GM23248 (cell line): ENCODE measurements around the gene KCNJ6. TPM values are rescaled to one million over a fixed set of nuclear protein-coding genes. Genes with fewer than 3 reads are reported as not detected.
"Not testable (repeated sequence)": the region's sequence is repeated elsewhere in the genome, so short reads cannot be mapped to it uniquely, and the experiment has no call there.

Experiments
- DNase-seq: peaks from one replicate; pipeline ENCODE4 v3.0.0-alpha.2; 2015
- H2AFZ ChIP-seq: fragments of 200-600 bp; sonication (generic); 2 replicates; pipeline ENCODE4 v1.6.1; 2016; ENCODE audit warnings: antibody characterized with exemption
- H3F3A ChIP-seq: fragments of 200-600 bp; sonication (generic); 2 replicates; pipeline ENCODE4 v1.6.1; 2016; ENCODE audit warnings: mild to moderate bottlenecking, antibody characterized with exemption, mixed run types; ENCODE audit not compliant: insufficient read depth
- H3K27ac ChIP-seq: fragments of 200-600 bp; sonication (generic); 2 replicates; pipeline ENCODE4 v1.5.1; 2016; ENCODE audit warnings: mild to moderate bottlenecking
- H3K27me3 ChIP-seq: fragments of 200-600 bp; sonication (generic); replicated peaks from 2 replicates; pipeline ENCODE4 v1.6.1; 2016; ENCODE audit warnings: mild to moderate bottlenecking; ENCODE audit not compliant: insufficient read depth
- H3K36me3 ChIP-seq: fragments of 200-600 bp; sonication (generic); 2 replicates; pipeline ENCODE4 v1.6.1; 2016; ENCODE audit warnings: low read depth, mild to moderate bottlenecking
- H3K4me1 ChIP-seq: fragments of 200-600 bp; sonication (generic); 2 replicates; pipeline ENCODE4 v1.6.1; 2016; ENCODE audit warnings: mild to moderate bottlenecking; ENCODE audit not compliant: insufficient read depth
- H3K4me2 ChIP-seq: fragments of 200-600 bp; sonication (generic); one replicate; pipeline ENCODE4 v1.6.1; 2016; ENCODE audit warnings: mild to moderate bottlenecking; ENCODE audit not compliant: unreplicated experiment
- H3K4me3 ChIP-seq: fragments of 200-600 bp; sonication (generic); 2 replicates; pipeline ENCODE4 v1.5.1; 2016; ENCODE audit warnings: mild to moderate bottlenecking
- H3K79me2 ChIP-seq: fragments of 200-600 bp; sonication (generic); 2 replicates; pipeline ENCODE4 v1.6.1; 2016; ENCODE audit warnings: mild to moderate bottlenecking; ENCODE audit not compliant: insufficient read depth
- H3K9ac ChIP-seq: fragments of 200-600 bp; sonication (generic); 2 replicates; pipeline ENCODE4 v1.6.1; 2016; ENCODE audit warnings: mild to moderate bottlenecking
- H3K9me2 ChIP-seq: fragments of 200-600 bp; sonication (generic); 2 replicates; pipeline ENCODE4 v1.6.1; 2016; ENCODE audit warnings: mixed run types, mild to moderate bottlenecking, moderate library complexity; ENCODE audit not compliant: insufficient read depth
- H3K9me3 ChIP-seq: fragments of 200-600 bp; sonication (generic); one replicate; pipeline ENCODE4 v1.6.1; 2017; ENCODE audit warnings: low read depth
- H4K20me1 ChIP-seq: fragments of 200-600 bp; sonication (generic); 2 replicates; pipeline ENCODE4 v1.6.0; 2016; ENCODE audit not compliant: insufficient read depth
- EZH2 ChIP-seq: fragments of 200-600 bp; sonication (generic); IDR thresholded peaks from 2 replicates; pipeline ENCODE4 v1.6.1; 2018; ENCODE audit warnings: antibody characterized with exemption, mild to moderate bottlenecking; ENCODE audit not compliant: insufficient read depth, poor library complexity, severe bottlenecking
- EZH2phosphoT487 ChIP-seq: fragments of 200-600 bp; sonication (generic); IDR thresholded peaks from 2 replicates; pipeline ENCODE4 v1.6.1; 2018; ENCODE audit warnings: antibody characterized with exemption, moderate library complexity, mild to moderate bottlenecking, low read depth; ENCODE audit not compliant: insufficient read depth
- WGBS, 2 experiments: methylation state at CpG; one replicate each; pipeline ENCODE4 v1.1.6; 2015 to 2017; ENCODE audit warnings: low lambda C conversion rate in 2 of 2, low coverage in 1 of 2; ENCODE audit errors: missing lambda C conversion rate in 2 of 2; 5-methylcytosine and 5-hydroxymethylcytosine counted together
- in situ Hi-C: fragments of 300-500 bp; cut with MboI; formaldehyde crosslinking; loops from 2 replicates; pipeline ENCODE4 v1.15.0; 2020
- polyA plus RNA-seq: library from polyadenylated mRNA; unstranded; fragments of >200 nt; fragmentation: Nextera tagmentation; extraction: Ambion mirVana; gene quantifications from 2 replicates; pipeline ENCODE4 v1.2.1, GENCODE V29; 2016
- total RNA-seq: library from RNA; depleted of rRNA; stranded (reverse); fragments of >200 nt; shearing (Covaris generic); gene quantifications from 2 replicates; pipeline ENCODE4 v1.2.3, GENCODE V29; 2014

Gene KCNJ6
- total and polyA plus RNA-seq, 2 experiments from 2014 or later, result 0.11 TPM; not detected in 1

- Histone ChIP-seq H3K4me2 (no peak overlapping the region), H3K27ac (no peak overlapping the region), H3F3A (no peaks in the 10 kb centered on the region), H4K20me1 (no peaks in the 10 kb centered on the region), H2AFZ (no peak overlapping the region), H3K9me3 (no peaks in the 10 kb centered on the region), H3K4me1 (no peaks in the 10 kb centered on the region), H3K4me3 (no peak overlapping the region), H3K36me3 (no peaks in the 10 kb centered on the region), H3K9ac (no peak overlapping the region), H3K9me2 (no peaks in the 10 kb centered on the region), H3K27me3 (no peaks in the 10 kb centered on the region), H3K79me2 (no peaks in the 10 kb centered on the region)
- no peak for TF ChIP-seq EZH2phosphoT487
- TF ChIP-seq EZH2, result no peak
- in situ Hi-C loops, result no loop called here
- DNase-seq, result no peak
- 28 to 36% methylated on average over 2 of the region's 2 CpGs for WGBS, 2 experiments
Measured at GRCh38 chr21:37578471-37579126, 337.7 kb downstream of the KCNJ6 start.

GRCh38 chr21:37576929-37577328 is 339.3 kb downstream of the KCNJ6 start:
- H2AFZ ChIP-seq, H3K4me1 ChIP-seq, H4K20me1 ChIP-seq, H3K9me2 ChIP-seq, H3K9ac ChIP-seq, H3K4me3 ChIP-seq, H3K79me2 ChIP-seq, H3K4me2 ChIP-seq, H3K27ac ChIP-seq, H3K36me3 ChIP-seq, DNase-seq, H3F3A ChIP-seq, in situ Hi-C loops, H3K9me3 ChIP-seq, H3K27me3 ChIP-seq: not testable (repeated sequence)
- WGBS, 2 experiments, result 80 to 87% methylated on average over 1 of the region's 1 CpG

GRCh38 chr21:37575580-37575979 is 340.7 kb downstream of the KCNJ6 start:
- Histone ChIP-seq H3F3A (no peaks in the 10 kb centered on the region), H2AFZ (peak overlapping the region; percentile 35; the same call in 1 of the 2 replicates), H3K27me3 (no peaks in the 10 kb centered on the region), H3K4me2 (no peak overlapping the region), H3K4me1 (no peaks in the 10 kb centered on the region), H3K4me3 (no peak overlapping the region), H3K9me2 (no peaks in the 10 kb centered on the region), H3K36me3 (no peaks in the 10 kb centered on the region), H4K20me1 (no peaks in the 10 kb centered on the region), H3K9me3 (no peaks in the 10 kb centered on the region), H3K79me2 (no peaks in the 10 kb centered on the region), H3K9ac (no peak overlapping the region), H3K27ac (no peak overlapping the region)
- TF ChIP-seq EZH2 (no peak), EZH2phosphoT487 (no peak)
- 34 to 39% methylated on average over 11 of the region's 11 CpGs for WGBS, 2 experiments
- in situ Hi-C loops, result no loop called here
- DNase-seq, result no peak

GRCh38 chr21:37574751-37575150 is 341.5 kb downstream of the KCNJ6 start:
- Histone ChIP-seq H3K27me3 (no peaks in the 10 kb centered on the region), H3K27ac (no peak overlapping the region), H3F3A (no peaks in the 10 kb centered on the region), H3K9ac (no peak overlapping the region), H3K9me2 (no peaks in the 10 kb centered on the region), H4K20me1 (no peaks in the 10 kb centered on the region), H3K4me1 (no peaks in the 10 kb centered on the region), H3K36me3 (no peaks in the 10 kb centered on the region), H2AFZ (no peak overlapping the region), H3K9me3 (no peaks in the 10 kb centered on the region), H3K4me3 (no peak overlapping the region), H3K79me2 (no peaks in the 10 kb centered on the region), H3K4me2 (no peak overlapping the region)
- in situ Hi-C loops, result no loop called here
- no peak for DNase-seq
- no peak for TF ChIP-seq EZH2phosphoT487
- no peak for TF ChIP-seq EZH2
- 91 to 94% methylated on average over 7 of the region's 7 CpGs for WGBS, 2 experiments

- Histone ChIP-seq H3K9me3 (no peaks in the 10 kb centered on the region), H3K27me3 (no peaks in the 10 kb centered on the region), H3K27ac (no peak overlapping the region), H3K4me2 (no peak overlapping the region), H3K4me1 (no peaks in the 10 kb centered on the region), H3K9ac (no peak overlapping the region), H3K4me3 (no peak overlapping the region), H2AFZ (no peak overlapping the region), H3K36me3 (no peaks in the 10 kb centered on the region), H3K79me2 (no peaks in the 10 kb centered on the region), H3K9me2 (no peaks in the 10 kb centered on the region), H3F3A (no peaks in the 10 kb centered on the region), H4K20me1 (no peaks in the 10 kb centered on the region)
- no peak for DNase-seq
- WGBS, 2 experiments, result 68 to 69% methylated on average over 6 of the region's 6 CpGs
- in situ Hi-C loops, result no loop called here
- TF ChIP-seq EZH2phosphoT487 (no peak), EZH2 (no peak)
Measured at GRCh38 chr21:37574316-37574715, 341.9 kb downstream of the KCNJ6 start.
